HCT116 (cell line): ENCODE measurements around the gene SART3. TPM values are rescaled to one million over a fixed set of nuclear protein-coding genes. Genes with fewer than 3 reads are reported as not detected.
"Not testable (repeated sequence)": the region's sequence is repeated elsewhere in the genome, so short reads cannot be mapped to it uniquely, and the experiment has no call there.

Experiments used
- ATAC-seq: fragments of 200-7000 bp; cut with Tn5 transposase; 2 replicates; pipeline ENCODE4 v1.9.1; 2020; ENCODE audit warnings: mild to moderate bottlenecking, moderate library complexity
- BruUV-seq: library from RNA; stranded (reverse); fragments of 400-500 nt; replicated peaks from 2 replicates; lab custom pipeline; 2021; lab: Mats Ljungman, UMichigan
- CTCF ChIA-PET: fragments of 300-600 bp; sonication (Branson Sonifier 250); formaldehyde crosslinking; loops from one replicate; lab custom pipeline; 2021; ENCODE audit warnings: antibody characterized with exemption; lab: Charles Lee
- POLR2A ChIA-PET: fragments of 300-600, 350-600 bp; sonication (Branson Sonifier 250); formaldehyde crosslinking; loops from one replicate; lab custom pipeline; 2021; ENCODE audit warnings: antibody characterized with exemption; lab: Charles Lee
- RAD21 ChIA-PET, 2 experiments: fragments of 300-600 bp; sonication (Branson Sonifier 250); formaldehyde crosslinking; loops; one replicate each; lab custom pipeline; 2023; ENCODE audit warnings: low total read pairs in 2 of 2; ENCODE audit not compliant: uncharacterized antibody in 2 of 2, unreplicated experiment in 2 of 2, low non-redundant PET in 1 of 2; lab: Charles Lee
- DNase-seq: peaks from one replicate; pipeline ENCODE4 v3.0.0-alpha.2; 2010; ENCODE audit warnings: low read depth, low spot score
- H2AFZ ChIP-seq: fragments of 200-600 bp; shearing (Covaris generic), sonication (generic); 2 replicates; pipeline ENCODE4 v1.6.1; 2017; ENCODE audit warnings: low read depth, mixed run types, mixed read lengths, antibody characterized with exemption, low read length; ENCODE audit not compliant: poor library complexity, severe bottlenecking
- H3K27ac ChIP-seq: 2 replicates; pipeline ENCODE4 v1.5.1; 2012; ENCODE audit warnings: low read depth, low read length
- H3K27me3 ChIP-seq: fragments of 200-600 bp; sonication (generic); 2 replicates; pipeline ENCODE4 v1.6.1; 2016; ENCODE audit warnings: mixed run types, low read length, mixed read lengths; ENCODE audit not compliant: insufficient read depth
- H3K36me3 ChIP-seq, 2 experiments: fragments of 200-500 bp in 1 of 2; fragments of 200-600 bp in 1 of 2; sonication (Bioruptor generic) in 1 of 2; sonication (generic) in 1 of 2; 2 replicates each; pipeline versions ENCODE4 v1.5.1 to v1.6.1; 2014 to 2016; ENCODE audit warnings: low read length in 2 of 2, inconsistent platforms in 1 of 2, mixed read lengths in 1 of 2, mixed run types in 1 of 2; ENCODE audit not compliant: insufficient read depth in 2 of 2, control insufficient read depth in 1 of 2
- H3K4me1 ChIP-seq, 2 experiments: fragments of 200-600 bp in 1 of 2; sonication (generic) in 1 of 2; 2 replicates each; pipeline versions ENCODE4 v1.5.1 to v1.6.1; 2012 to 2017; ENCODE audit warnings: low read length in 2 of 2, inconsistent platforms in 1 of 2, mild to moderate bottlenecking in 1 of 2, mixed read lengths in 1 of 2, mixed run types in 1 of 2, moderate library complexity in 1 of 2; ENCODE audit not compliant: insufficient read depth in 2 of 2, control insufficient read depth in 1 of 2
- H3K4me2 ChIP-seq: fragments of 200-600 bp; sonication (generic); 2 replicates; pipeline ENCODE4 v1.6.1; 2017; ENCODE audit warnings: mixed run types, low read length, mixed read lengths
- H3K4me3 ChIP-seq, 2 experiments: fragments of 200-600 bp in 1 of 2; sonication (generic) in 1 of 2; replicated peaks in 1 of 2; 2 replicates each; pipeline ENCODE4 v1.5.1; 2011 to 2016; ENCODE audit warnings: low read length in 2 of 2, control low read depth in 1 of 2, low read depth in 1 of 2, mild to moderate bottlenecking in 1 of 2, mixed read lengths in 1 of 2, mixed run types in 1 of 2
- H3K79me2 ChIP-seq: fragments of 200-600 bp; sonication (generic); 2 replicates; pipeline ENCODE4 v1.6.1; 2017; ENCODE audit warnings: mild to moderate bottlenecking, mixed run types, low read length, moderate library complexity, mixed read lengths; ENCODE audit not compliant: insufficient read depth
- H3K9ac ChIP-seq: fragments of 200-600 bp; sonication (generic); 2 replicates; pipeline ENCODE4 v1.6.1; 2016; ENCODE audit warnings: low read length, mixed read lengths
- H3K9me2 ChIP-seq: fragments of 200-600 bp; sonication (generic), shearing (Covaris generic); 2 replicates; pipeline ENCODE4 v1.6.1; 2017; ENCODE audit warnings: mixed run types, mild to moderate bottlenecking, moderate library complexity; ENCODE audit not compliant: insufficient read depth
- H3K9me3 ChIP-seq, 2 experiments: fragments of 200-500 bp in 1 of 2; fragments of 200-600 bp in 1 of 2; sonication (Bioruptor generic) in 1 of 2; sonication (generic) in 1 of 2; 2 replicates each; pipeline ENCODE4 v1.6.1; 2014 to 2017; ENCODE audit warnings: low read length in 2 of 2, mixed read lengths in 2 of 2, inconsistent platforms in 1 of 2, low read depth in 1 of 2, mild to moderate bottlenecking in 1 of 2, mixed run types in 1 of 2, moderate library complexity in 1 of 2; ENCODE audit not compliant: control insufficient read depth in 1 of 2, insufficient read depth in 1 of 2
- H4K20me1 ChIP-seq: fragments of 200-600 bp; sonication (generic), shearing (Covaris generic); 2 replicates; pipeline ENCODE4 v1.6.1; 2017; ENCODE audit warnings: mixed run types, mild to moderate bottlenecking, moderate library complexity; ENCODE audit not compliant: insufficient read depth
- CBX3 ChIP-seq: IDR thresholded peaks from 2 replicates; pipeline ENCODE4 v1.6.1; 2012; ENCODE audit warnings: low read depth
- EZH2 ChIP-seq: fragments of 200-600 bp; sonication (generic); IDR thresholded peaks from 2 replicates; pipeline ENCODE4 v1.6.1; 2017; ENCODE audit warnings: antibody characterized with exemption, mixed run types
- JUND ChIP-seq: IDR thresholded peaks from 2 replicates; pipeline ENCODE4 v1.6.1; 2012
- YY1 ChIP-seq: IDR thresholded peaks from 2 replicates; pipeline ENCODE4 v1.6.1; 2011; ENCODE audit warnings: low read length, low read depth, moderate library complexity, mild to moderate bottlenecking; ENCODE audit not compliant: insufficient replicate concordance; ENCODE audit errors: extremely low read depth
- intact Hi-C: fragments of 100-400 bp; cut with micrococcal nuclease; formaldehyde crosslinking; loops from 2 replicates; pipeline ENCODE4 v1.10.0; 2022
- total RNA-seq: library from RNA; stranded (reverse); gene quantifications from one replicate; pipeline ENCODE4 v1.2.1, GENCODE V29; 2021; ENCODE audit not compliant: unreplicated experiment
- TF ChIP-seq, protein P1 (sequence below): IDR thresholded peaks from 2 replicates; pipeline ENCODE4 v1.6.1; 2012

The SART3 gene
- total RNA-seq, 1 experiment from 2014 or later = 76.1 TPM

DNA sequence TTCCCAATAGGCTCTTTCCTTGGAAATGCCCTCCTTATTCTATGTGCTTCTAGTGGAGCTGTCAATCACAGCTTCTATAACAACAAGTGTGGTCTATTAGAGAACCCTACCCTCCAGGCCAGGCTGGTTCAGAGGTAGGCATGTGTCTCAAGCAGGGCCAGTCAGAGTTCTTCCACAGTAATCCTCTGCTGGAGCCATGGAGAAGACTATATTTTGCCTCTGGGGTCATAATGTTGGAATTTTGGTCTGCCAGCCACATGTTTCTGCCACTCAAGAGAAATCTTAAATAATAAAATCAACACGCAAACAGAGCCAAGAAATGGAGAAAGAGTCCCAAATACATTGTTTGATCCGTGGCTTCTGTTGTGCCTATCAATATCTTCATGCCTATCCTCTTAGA is 69.7 kb downstream of the SART3 start:
- Histone ChIP-seq H3K4me1 (no peaks in the 10 kb centered on the region), H3K79me2 (no peaks in the 10 kb centered on the region), H3K9ac (no peak overlapping the region), H3K27me3 (peaks cover 34% of the 10 kb centered on the region), H2AFZ (no peak overlapping the region), H3K27ac (no peak overlapping the region), H3K9me2 (no peaks in the 10 kb centered on the region), H4K20me1 (no peaks in the 10 kb centered on the region), H3K9me3 (no peaks in the 10 kb centered on the region), H3K4me3 (no peak overlapping the region), H3K4me2 (no peak overlapping the region), H3K36me3 (no peaks in the 10 kb centered on the region)
- ATAC-seq = no peak
- no TSS peak for BruUV-seq
- intact Hi-C loops = loop anchor here (10.0 kb wide), 1 partner anchor 426 kb away; no protein-coding TSS in a partner anchor
- no peak for TF ChIP-seq YY1
- TF ChIP-seq JUND = no peak
- TF ChIP-seq EZH2 = no peak
- TF ChIP-seq, protein P1, sequence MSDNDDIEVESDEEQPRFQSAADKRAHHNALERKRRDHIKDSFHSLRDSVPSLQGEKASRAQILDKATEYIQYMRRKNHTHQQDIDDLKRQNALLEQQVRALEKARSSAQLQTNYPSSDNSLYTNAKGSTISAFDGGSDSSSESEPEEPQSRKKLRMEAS = no peak
- no peak for TF ChIP-seq CBX3
- ChIA-PET RAD21 (no interaction called here), POLR2A (no interaction called here), CTCF (no interaction called here)
- DNase-seq = no peak

DNA sequence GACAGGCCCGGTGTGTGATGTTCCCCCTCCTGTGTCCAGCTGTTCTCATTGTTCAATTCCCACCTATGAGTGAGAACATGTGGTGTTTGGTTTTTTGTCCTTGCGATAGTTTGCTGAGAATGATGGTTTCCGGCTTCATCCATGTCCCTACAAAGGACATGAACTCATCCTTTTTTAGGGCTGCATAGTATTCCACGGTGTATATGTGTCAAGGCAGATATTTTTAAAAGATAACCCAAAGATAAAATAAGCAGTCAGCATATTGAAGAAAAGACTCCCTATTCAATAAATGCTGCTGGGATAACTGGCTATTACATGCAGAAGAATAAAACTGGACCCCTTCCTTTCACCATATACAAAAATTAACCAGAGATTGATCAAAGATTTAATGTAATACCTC is 73.9 kb downstream of the SART3 start:
- H3K9me3 ChIP-seq, H3K4me2 ChIP-seq, H3K9ac ChIP-seq, H3K36me3 ChIP-seq, DNase-seq, intact Hi-C loops, POLR2A ChIA-PET, ATAC-seq, RAD21 ChIA-PET, H4K20me1 ChIP-seq, CTCF ChIA-PET, H3K4me3 ChIP-seq, H3K79me2 ChIP-seq, H2AFZ ChIP-seq, H3K9me2 ChIP-seq, BruUV-seq, H3K27ac ChIP-seq, H3K27me3 ChIP-seq: not testable (repeated sequence)
- H3K4me1 ChIP-seq = peaks cover 10 to 15% of the 10 kb centered on the region in 2 experiments

DNA sequence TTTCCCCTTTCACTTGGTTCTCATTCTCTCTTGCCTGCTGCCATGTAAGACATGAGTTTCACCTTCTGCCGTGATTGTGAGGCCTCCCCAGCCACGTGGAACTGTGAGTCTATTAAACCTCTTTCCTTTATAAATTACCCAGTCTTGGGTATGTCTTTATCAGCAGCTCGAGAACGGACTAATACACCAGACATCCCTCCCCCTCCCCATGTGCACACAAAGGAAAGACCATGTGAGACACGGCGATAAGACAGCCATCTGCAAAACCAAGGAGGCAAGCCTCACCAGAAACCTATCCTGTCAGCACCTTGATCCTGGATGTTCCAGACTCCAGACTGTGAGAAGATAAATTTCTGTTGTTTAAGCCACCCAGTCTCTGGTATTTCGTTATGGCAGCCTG is 75.6 kb downstream of the SART3 start:
- H3K4me3 ChIP-seq, H3K79me2 ChIP-seq, CTCF ChIA-PET, H3K9me3 ChIP-seq, POLR2A ChIA-PET, RAD21 ChIA-PET, H2AFZ ChIP-seq, intact Hi-C loops, ATAC-seq, H3K4me2 ChIP-seq, H3K9ac ChIP-seq, H3K9me2 ChIP-seq, H3K36me3 ChIP-seq, DNase-seq, H3K27me3 ChIP-seq, H3K27ac ChIP-seq, H4K20me1 ChIP-seq, BruUV-seq: not testable (repeated sequence)
- peaks cover 10 to 15% of the 10 kb centered on the region in 2 experiments for H3K4me1 ChIP-seq
